HL-60/S4 (cell line): ENCODE data around the gene WDFY2.
"Not testable (repeated sequence)": the region's sequence is repeated elsewhere in the genome, so short reads cannot be mapped to it uniquely, and the experiment has no call there.

Source experiments
- in situ Hi-C: fragments of 300-500 bp; cut with MboI; formaldehyde crosslinking; loops from 2 replicates; pipeline ENCODE4 v1.14.3; 2022; ENCODE audit warnings: low sequenced_read_pairs

The WDFY2 gene

DNA sequence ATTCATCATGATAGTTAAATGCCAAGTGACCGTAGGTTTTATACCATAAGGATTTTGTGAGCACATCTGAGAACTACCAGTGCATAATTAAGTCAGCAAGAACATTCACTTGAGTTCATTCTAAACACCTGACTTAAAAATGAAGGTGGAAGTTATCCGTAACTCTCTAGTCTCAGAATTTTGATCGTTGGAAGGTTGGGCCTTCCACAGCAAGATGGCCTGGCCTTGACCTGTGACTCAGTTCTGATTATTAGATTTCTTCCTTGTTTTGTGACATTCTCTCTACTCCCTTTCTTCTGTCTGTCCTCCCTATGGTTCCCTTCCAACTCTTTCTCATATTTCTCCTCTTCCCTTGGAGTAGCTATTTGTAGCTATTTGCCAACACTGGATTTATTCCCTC, 20.0 kb upstream of the WDFY2 start:
- in situ Hi-C loops = no loop called here

DNA sequence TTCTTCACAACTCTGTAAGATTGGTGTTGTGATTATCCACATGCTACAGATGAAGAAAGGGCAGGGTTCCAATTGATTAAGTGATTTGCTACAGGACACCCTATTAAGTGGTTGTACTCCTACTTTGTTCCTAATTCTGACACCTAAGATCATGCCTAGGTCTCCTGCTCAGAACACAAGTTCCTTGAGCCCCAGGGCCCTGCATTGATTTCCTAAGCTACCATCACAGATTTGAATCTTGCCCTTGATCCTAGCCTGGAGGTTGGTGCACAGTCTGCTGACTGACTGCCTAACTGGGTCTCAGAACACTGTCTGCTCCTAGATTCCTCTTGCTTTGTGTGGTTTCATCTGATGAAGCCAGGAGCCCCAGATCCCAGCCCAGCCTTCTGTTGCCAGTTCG, 19.6 kb upstream of the WDFY2 start:
- in situ Hi-C loops = no loop called here

DNA sequence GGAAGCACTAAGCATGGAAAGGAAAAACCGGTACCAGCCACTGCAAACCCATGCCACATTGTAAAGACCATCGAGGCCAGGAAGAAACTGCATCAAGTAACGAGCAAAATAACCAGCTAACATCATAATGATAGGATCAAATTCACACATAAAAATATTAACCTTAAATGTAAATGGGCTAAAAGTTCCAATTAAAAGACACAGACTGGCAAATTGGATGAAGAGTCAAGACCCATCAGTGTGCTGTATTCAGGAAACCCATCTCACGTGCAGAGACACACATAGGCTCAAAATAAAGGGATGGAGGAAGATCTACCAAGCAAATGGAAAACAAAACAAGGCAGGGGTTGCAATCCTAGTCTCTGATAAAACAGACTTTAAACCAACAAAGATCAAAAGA, 15.3 kb upstream of the WDFY2 start:
- in situ Hi-C loops = not testable (repeated sequence)

DNA sequence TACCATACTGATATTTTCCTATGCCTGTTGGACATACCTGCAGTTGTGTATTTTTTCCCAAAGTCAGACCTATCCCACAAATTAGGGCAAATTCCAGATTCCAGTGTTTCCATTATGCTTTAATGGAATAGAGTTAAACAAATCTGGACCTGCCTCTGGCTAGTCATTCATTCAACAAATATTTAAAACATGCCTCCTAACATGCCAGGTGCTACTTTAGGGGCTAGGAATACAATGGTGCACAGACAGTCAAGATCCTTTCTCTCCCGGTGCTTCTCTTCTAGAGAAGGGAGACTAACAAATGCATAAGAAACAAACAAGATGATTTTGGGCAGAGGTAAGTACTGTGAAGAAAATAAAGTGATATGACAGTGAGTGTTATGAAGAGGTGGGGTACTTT, 7.5 kb upstream of the WDFY2 start:
- in situ Hi-C loops = no loop called here

DNA sequence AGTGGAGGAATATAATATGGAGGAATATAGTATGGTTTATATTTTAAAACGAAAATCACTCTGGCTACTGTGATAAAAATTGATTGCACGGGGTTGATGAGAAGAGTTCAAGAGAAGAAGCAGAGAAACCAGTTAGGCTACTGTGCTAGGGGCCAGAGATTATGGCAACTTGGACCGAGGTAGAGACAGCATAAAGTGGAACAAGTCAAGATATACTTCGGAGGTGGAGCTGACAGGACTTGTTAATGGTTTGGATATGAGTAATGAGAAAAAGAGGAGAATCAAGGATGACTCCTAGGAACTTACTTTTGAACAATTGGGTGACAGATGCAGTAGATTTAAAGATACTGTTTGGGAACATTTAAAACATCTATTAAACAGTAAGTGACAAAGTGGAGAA, 6.6 kb upstream of the WDFY2 start:
- in situ Hi-C loops = no loop called here

DNA sequence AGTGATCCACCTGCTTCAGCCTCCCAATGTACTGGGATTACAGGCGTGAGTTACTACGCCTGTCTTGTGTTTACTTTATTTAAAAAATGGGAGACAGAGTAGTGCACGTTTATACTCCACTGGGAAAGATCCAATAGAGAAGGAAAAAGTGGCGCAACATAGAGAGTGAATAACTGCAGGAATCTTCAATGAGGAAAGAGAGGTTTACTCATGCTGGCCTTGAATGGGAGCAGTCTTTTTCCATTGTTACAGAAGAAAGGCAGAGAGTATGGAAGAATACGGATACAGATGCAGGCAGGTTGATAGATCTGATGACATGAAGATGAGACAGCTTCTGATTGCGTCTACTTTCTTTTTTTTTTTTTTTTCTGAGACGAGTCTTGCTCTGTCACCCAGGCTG, 4.6 kb upstream of the WDFY2 start:
- in situ Hi-C loops = no loop called here

DNA sequence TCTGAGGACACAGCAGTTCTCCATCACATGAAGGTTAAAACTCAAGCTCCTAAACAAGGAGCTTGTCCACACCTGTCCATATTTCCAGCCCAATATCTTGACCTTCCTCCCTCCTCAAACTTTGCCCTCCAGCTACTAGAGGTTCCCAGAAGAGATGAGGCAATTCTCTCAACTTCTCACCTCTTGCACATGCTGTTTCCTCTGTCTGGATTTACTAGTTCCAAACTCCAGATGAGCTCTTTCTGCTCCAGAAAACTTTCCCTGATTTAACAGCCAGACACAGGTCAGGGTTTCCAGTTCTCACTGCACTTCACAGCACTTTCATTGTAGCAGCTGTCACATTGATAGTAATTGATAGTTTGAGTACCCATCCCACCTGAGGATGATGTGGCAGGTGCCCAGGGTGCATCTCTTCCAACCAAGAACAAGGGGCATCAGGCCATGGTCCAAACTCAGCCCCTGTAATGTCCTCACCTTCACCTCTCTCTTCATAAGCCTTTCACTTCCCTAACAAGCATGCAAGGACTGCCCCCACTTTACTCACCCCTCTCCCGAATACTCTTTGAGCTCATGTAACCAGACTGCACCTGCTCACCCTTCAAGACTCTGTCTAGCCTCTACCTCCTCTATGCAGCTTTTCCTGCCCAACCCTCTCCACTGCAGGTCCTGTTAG, 3.0 kb upstream of the WDFY2 start:
- in situ Hi-C loops = no loop called here

DNA sequence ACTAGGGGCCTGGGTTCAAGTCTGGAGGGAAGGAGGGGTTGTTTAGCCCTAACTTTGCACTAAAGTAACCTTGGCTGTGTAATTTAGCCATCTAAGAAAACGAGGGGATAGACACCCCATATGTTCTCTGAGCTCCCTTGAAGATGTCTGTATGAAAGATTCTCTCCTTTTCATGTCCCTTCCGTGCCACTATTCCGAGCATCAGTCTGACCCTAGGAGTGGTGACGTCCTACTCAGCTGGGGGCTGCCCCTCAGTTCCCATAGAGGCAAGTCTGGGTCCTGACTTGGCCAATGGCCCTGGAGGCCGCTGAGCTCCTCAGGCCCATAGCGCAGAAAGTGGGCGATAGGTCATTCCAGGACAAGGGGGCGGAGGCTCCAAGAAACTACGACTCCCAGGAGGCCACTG, 790 bp upstream of the WDFY2 start:
- in situ Hi-C loops = no loop called here

DNA sequence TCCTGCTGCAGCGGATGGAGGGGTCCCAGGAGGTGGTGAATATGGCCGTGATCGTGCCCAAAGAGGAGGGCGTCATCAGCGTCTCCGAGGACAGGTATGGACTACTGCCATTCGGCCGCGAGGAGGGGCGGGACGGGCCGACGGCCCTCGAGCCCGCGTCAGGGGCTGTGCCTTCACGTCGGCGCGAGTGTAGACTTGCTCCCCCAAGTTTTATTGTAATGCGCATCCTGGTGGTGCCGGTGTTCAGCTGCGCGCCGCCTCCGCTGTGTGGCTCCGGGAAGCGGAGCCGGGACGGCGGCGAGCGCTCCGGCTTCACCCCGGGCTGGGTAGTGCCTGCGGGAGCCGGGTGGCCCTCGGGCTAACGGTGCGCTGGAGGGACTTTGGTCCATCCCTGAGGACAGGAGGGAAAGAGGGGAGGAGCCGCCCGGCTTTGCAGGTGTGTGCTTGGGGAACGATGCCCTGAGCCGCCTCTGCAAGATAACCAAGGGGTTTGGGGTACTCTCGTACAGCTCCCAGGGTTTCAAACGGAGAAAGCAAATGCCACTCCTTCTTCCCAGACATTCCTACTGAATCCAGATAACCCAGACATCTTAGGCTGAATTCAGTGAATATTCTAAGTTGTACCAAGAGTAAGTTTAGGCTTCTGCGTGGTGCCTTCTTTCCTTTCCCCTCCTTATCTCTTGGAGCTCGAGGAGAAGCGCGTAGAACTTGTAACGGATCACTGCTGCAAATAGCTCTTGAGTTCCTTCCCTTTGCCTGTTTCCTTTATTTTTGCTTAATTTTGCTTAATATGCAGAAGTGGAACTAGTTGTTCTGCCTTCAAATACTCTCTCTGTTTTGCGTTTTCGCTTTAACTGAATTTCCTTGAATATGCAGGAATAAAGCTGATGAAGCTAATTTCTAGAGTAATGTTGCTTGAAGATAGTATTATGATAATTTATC, 740 bp downstream of the WDFY2 start:
- in situ Hi-C loops = no loop called here

DNA sequence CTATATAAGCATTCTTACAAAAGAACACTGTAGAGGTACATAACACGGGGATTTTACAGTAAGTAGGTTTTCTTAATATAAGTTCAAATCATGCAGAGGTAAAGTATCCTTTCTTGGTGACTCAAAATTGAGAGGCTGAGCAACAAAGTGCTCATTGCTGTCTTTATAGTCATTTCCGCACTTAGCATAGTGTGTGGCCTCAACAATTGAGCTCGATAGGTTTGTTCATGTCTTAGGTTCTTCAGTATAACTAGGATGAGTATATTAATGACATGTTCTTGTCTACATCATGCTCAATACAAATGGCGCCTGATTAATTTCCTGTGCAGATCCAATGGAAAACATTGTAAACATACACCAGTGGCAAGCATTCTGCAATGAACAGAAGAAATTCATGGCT, 1.4 kb downstream of the WDFY2 start:
- in situ Hi-C loops = no loop called here

DNA sequence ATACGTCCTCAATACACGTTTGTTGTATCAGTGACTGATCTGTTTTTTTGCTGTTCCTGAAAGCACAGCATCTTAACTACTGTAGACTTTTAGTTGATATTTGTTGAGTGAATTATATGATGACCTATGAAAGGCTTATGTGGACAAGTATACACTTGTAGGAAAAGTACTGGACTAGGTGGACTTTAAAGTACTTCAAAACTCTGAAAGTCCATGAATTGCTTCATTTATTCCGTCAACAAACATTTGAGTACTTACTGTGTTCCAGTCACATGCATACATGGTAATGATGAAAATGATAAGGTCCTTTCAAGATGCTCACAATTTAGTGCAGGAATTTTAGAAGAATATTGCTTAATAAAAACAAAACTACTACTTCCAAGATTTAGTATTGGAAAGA, 3.1 kb downstream of the WDFY2 start:
- in situ Hi-C loops = no loop called here

DNA sequence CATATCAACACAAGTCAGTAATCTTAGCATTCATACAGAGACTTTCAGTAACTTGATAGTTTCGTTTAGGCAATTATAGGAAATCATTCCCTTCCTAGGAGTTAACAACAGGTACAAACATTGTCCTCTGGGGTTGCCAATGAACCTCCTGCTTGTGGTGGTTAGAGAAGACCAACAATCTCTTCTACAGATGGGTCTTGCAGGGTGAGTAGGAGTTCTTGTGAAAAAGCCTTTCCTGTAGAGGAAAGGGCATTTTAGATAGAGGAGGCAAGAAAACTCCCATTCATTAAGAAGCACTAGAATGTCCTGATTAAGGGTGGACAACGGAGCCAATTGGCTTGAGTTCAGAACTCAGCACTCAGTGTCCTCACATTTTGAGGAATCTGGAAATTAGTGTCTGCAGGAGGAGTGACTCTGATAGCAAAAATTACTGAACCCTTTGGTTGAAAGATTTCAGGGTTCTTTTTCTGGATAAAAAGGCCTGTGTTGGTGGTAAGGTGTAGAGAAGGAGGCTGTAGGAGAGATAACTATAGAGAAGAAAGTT, 4.2 kb downstream of the WDFY2 start:
- in situ Hi-C loops = no loop called here

DNA sequence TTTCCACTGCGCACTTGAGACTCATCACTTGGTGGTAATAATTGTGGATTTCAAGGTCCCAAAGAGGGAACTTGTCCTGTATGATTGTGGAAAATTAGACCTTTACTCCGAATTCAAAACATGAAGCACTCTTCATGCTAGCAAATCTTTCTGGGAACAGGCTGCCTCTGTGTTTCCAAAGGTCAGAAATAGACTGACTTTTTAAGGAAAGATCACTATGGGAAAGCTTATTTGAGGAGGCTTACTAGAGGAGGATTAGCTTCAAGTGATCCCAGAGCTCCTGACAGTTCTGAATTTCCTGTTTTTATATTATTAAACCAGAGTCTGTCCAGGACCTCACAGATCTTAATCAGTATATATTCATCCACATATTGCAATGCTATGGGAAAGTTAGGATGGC, 5.5 kb downstream of the WDFY2 start:
- in situ Hi-C loops = no loop called here

DNA sequence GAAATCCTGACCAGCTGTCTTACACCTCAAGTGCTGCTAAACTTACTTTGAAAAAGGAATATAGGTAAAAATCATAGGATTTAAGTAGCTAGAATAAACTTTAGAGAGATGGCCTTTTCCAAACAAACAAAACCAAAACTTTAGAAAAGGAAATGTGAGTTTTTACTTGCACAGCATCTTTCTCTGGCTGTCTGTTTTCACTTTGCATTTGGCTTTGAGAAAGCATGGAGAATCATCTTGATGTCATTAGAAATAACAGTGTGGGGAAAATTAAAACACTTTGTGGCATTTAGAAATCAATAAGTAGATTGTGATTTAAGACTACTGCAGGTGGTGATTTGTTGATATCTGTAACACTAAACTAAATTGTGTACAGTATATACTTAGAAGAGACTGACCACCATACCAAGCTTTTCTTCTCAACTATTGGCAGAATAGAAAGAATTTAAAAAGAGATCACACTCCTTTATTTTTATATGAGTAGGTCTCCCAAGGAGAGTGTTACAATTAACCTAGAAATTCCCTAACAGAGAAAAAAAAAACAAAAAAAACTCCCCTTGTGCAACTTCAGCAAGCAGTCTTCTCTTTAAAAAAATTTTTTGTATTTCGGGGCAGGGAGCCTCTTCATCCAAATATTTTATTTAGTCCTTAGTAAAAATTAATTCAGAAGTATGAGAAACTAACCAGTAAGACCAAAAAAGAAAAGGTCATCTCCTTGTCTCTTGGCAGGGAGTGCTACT, 6.1 kb downstream of the WDFY2 start:
- in situ Hi-C loops = no loop called here

DNA sequence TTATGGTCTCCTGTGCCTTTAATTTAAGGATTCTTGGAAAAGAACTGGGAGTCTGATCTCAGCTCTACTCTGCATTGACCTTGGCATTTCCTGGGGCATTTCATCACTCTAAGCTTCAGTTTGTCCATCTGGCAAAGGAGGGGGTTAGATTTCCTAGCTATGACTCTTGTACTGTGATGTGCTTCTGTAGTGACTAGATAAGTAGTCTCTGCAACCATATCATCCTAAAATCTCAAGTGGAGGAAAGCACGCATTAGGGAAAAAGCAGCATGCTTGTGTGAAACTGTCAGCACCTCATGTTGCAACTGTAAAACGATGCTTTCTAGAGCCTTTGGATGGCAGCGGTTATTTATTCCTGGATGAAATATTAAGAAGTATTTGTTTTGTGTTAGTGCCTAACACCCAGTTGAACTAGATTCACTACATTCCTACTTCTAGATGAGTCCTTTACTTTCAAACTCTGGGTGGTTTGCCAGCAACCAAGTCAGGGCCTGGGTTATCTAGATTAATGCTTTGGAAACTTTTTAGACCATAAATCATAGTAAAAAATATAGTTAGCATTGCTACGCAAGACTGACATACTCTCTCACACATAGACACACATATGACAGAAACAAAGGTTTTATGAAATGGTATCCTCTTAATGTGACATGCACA, 6.8 kb downstream of the WDFY2 start:
- in situ Hi-C loops = no loop called here

DNA sequence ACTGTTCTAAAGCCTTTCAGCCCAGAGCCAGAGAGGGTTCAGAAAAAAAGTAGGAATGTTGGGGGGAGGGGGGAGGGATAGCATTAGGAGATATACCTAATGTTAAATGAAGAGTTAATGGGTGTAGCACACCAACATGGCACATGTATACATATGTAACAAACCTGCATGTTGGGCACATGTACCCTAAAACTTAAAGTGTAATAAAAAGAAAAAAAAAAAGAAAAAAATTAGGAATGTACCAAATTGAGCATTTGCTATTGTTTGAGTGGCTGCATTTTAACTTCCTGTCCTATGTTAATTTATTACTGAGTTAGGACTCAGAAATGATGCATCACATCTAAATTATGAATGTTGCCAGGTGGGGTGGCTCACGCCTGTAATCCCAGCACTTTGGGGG, 7.7 kb downstream of the WDFY2 start:
- in situ Hi-C loops = not testable (repeated sequence)

DNA sequence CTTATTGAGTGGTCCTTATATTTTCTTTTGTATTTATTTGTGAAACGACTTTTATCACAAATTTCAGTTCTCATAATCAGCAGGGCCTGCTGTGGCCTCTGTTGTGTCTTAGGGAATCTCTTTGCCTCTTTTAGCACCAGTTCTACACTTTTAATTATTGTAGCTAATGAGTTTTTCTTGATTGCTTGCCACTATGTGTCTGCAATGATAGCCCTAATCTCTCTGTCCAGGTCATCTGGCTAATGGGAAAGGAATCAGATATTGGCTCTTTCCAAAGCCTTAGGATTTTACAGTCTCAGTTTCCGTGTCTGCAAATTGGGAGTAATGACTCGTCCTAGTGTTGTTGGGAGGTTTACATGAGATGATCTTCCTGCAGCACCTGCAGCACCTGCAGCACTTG, 10.2 kb downstream of the WDFY2 start:
- in situ Hi-C loops = no loop called here

DNA sequence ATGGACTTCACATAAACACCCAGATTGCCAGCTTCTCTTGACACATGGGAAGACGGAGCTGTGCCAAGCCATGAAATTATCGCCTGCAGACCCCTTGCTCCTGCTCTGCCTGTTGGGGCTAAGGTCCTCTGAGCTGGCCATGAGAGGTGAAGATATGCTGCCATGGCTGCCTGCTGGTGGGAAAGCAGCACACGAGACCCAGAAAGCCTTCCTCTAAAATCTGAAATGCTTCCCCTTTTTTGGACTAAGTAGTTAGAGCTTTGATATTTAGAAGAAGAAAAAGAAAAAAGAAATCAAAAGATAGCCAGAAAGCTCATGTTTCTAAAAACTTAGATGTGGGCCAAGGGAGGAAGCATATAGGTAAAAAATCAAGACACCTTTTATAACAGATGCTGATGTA, 11.2 kb downstream of the WDFY2 start:
- in situ Hi-C loops = no loop called here

DNA sequence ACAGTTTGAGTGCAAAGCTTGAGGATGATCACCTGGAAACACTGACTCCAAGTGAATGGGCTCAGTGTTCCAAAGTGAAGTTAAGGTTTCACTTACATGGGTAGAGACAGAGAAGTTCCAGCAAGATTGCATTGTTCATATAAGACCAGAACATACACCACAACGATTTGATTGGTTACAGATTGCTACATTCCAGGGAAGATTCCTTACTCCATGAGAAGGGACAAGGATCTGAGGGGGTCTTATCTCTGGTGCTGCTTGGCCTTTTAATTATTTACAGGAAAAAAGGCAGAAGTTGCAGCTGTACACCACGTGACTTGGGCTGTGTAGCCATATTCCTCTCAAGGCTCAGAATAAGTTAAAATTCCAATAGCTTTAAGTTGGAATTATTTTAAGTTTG, 12.3 kb downstream of the WDFY2 start:
- in situ Hi-C loops = no loop called here

DNA sequence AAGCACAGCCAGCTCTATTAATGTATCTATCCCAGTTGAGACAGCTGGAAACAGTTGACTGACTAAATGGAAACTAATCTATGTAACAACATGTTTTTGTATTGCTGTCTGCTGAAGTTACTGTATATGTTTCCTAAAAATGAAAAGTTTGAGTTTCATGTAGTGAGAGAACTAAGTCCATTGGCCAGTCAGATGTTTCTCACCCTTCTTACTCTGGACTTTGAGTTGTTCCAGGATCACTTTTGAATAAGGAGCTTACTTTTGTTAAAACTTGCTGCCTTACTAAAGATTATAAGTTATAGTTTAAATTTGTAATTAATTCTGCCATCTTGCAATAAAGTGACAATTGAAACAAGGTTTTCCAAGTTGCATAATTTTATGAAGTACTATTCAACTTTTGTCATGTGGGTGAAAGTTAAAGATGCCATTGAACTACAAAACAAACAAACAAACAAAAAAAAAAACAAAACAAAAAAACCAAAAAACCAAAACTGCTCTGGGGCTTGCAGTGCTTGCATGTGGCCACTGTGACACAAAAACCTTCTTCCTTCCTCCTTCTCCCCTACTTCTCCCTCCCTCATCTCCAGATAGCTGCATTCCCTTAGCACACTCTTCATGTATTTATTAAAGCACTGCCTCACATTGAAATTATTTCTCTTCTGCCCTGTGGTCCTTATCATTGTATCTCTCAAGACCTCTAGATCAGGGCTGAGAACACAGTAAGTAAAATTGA, 15.3 kb downstream of the WDFY2 start:
- in situ Hi-C loops = no loop called here
